Parathyroid adenoma (tissue), 2 donors: ENCODE results near the gene ZMYND8.

Experiments
- H2AFZ ChIP-seq: fragments of 300-600 bp; sonication (generic); one replicate; pipeline ENCODE4 v1.7.0; 2017; ENCODE audit warnings: antibody characterized with exemption, mild to moderate bottlenecking
- H3K27ac ChIP-seq: fragments of 300-600 bp; sonication (generic); one replicate; pipeline ENCODE4 v1.7.0; 2017
- H3K27me3 ChIP-seq: fragments of 300-600 bp; sonication (generic); one replicate; pipeline ENCODE4 v1.7.0; 2017; ENCODE audit warnings: low read length; ENCODE audit not compliant: control insufficient read depth, insufficient read depth
- H3K36me3 ChIP-seq: fragments of 300-600 bp; sonication (generic); one replicate; pipeline ENCODE4 v1.7.0; 2017; ENCODE audit warnings: low read length; ENCODE audit not compliant: control insufficient read depth, insufficient read depth
- H3K4me1 ChIP-seq: fragments of 300-600 bp; sonication (generic); one replicate; pipeline ENCODE4 v1.7.0; 2017; ENCODE audit warnings: control low read depth
- H3K4me2 ChIP-seq: fragments of 300-600 bp; sonication (generic); one replicate; pipeline ENCODE4 v1.7.0; 2017; ENCODE audit warnings: low read length
- H3K4me3 ChIP-seq: fragments of 300-600 bp; sonication (generic); one replicate; pipeline ENCODE4 v1.7.0; 2017; ENCODE audit warnings: low read depth, low read length
- H3K79me2 ChIP-seq: fragments of 300-600 bp; sonication (generic); one replicate; pipeline ENCODE4 v1.7.0; 2017; ENCODE audit warnings: control low read depth
- H3K9ac ChIP-seq: fragments of 300-600 bp; sonication (generic); one replicate; pipeline ENCODE4 v1.7.0; 2017; ENCODE audit warnings: mild to moderate bottlenecking
- H3K9me3 ChIP-seq: fragments of 300-600 bp; sonication (generic); one replicate; pipeline ENCODE4 v1.7.0; 2017; ENCODE audit warnings: low read length; ENCODE audit not compliant: control insufficient read depth
- CTCF ChIP-seq: fragments of 300-600 bp; sonication (generic); IDR thresholded peaks from one replicate; pipeline ENCODE4 v1.7.0; 2017; ENCODE audit warnings: antibody characterized with exemption, mild to moderate bottlenecking
- donor health status: primary hyperparathyroidism.

Gene ZMYND8

GRCh38 chr20:47272893-47273590 is 83.5 kb downstream of the ZMYND8 start:
- Histone ChIP-seq H3K4me1 (no peaks in the 10 kb centered on the region), H3K79me2 (peaks cover 46% of the 10 kb centered on the region), H2AFZ (no peak overlapping the region), H3K4me3 (no peak overlapping the region), H3K9me3 (no peaks in the 10 kb centered on the region), H3K4me2 (no peak overlapping the region), H3K27ac (no peak overlapping the region), H3K36me3 (no peaks in the 10 kb centered on the region), H3K9ac (no peak overlapping the region), H3K27me3 (no peaks in the 10 kb centered on the region)
- TF ChIP-seq CTCF: peak; percentile 93

GRCh38 chr20:47271046-47271615 is 85.4 kb downstream of the ZMYND8 start:
- no peaks in the 10 kb centered on the region for H3K36me3 ChIP-seq
- H2AFZ ChIP-seq: no peak overlapping the region
- H3K4me1 ChIP-seq: no peaks in the 10 kb centered on the region
- peaks cover 58% of the 10 kb centered on the region for H3K79me2 ChIP-seq
- TF ChIP-seq CTCF: no peak
- no peaks in the 10 kb centered on the region for H3K9me3 ChIP-seq
- H3K4me3 ChIP-seq: no peak overlapping the region
- no peaks in the 10 kb centered on the region for H3K27me3 ChIP-seq
- no peak overlapping the region for H3K27ac ChIP-seq
- H3K4me2 ChIP-seq: no peak overlapping the region
- no peak overlapping the region for H3K9ac ChIP-seq

GRCh38 chr20:47269309-47270165 is 87.0 kb downstream of the ZMYND8 start:
- H3K4me3 ChIP-seq: no peak overlapping the region
- no peaks in the 10 kb centered on the region for H3K9me3 ChIP-seq
- no peak for TF ChIP-seq CTCF
- no peaks in the 10 kb centered on the region for H3K4me1 ChIP-seq
- H2AFZ ChIP-seq: no peak overlapping the region
- H3K9ac ChIP-seq: no peak overlapping the region
- H3K36me3 ChIP-seq: no peaks in the 10 kb centered on the region
- no peaks in the 10 kb centered on the region for H3K27me3 ChIP-seq
- no peak overlapping the region for H3K27ac ChIP-seq
- peaks cover 61% of the 10 kb centered on the region for H3K79me2 ChIP-seq
- no peak overlapping the region for H3K4me2 ChIP-seq

- Histone ChIP-seq H3K9ac (no peak overlapping the region), H3K4me3 (no peak overlapping the region), H3K4me2 (no peak overlapping the region), H3K4me1 (no peaks in the 10 kb centered on the region), H2AFZ (no peak overlapping the region), H3K27me3 (no peaks in the 10 kb centered on the region), H3K9me3 (no peaks in the 10 kb centered on the region), H3K79me2 (peaks cover 53% of the 10 kb centered on the region), H3K27ac (no peak overlapping the region), H3K36me3 (no peaks in the 10 kb centered on the region)
- TF ChIP-seq CTCF: no peak
Observed at GRCh38 chr20:47267621-47268020, 88.9 kb downstream of the ZMYND8 start.
